ENCODE results near the gene NDC80.

- TF ChIP-seq EP300 (conservative IDR thresholded peaks at IDR 0.05; ENCODE audit: poor library complexity, severe bottlenecking) (no peak), CTCF (IDR thresholded peaks at IDR 0.05; ENCODE audit: poor library complexity, severe bottlenecking) (no peak), POLR2AphosphoS5 (IDR thresholded peaks at IDR 0.05) (no peak), SMC3 (conservative IDR thresholded peaks at IDR 0.05; ENCODE audit: poor library complexity) (no peak), REST (IDR thresholded peaks at IDR 0.05; ENCODE audit: borderline replicate concordance) (no peak), MXI1 (conservative IDR thresholded peaks at IDR 0.05; ENCODE audit: poor library complexity, severe bottlenecking) (no peak), RAD21 (conservative IDR thresholded peaks at IDR 0.05) (no peak), EZH2 (IDR thresholded peaks at IDR 0.05; ENCODE audit: borderline replicate concordance, insufficient read depth, low read length, poor library complexity, severe bottlenecking) (no peak), TAF1 (IDR thresholded peaks at IDR 0.05; ENCODE audit: low read depth) (no peak)
Observed at GRCh38 chr18:2590303-2590702, 18.9 kb downstream of the NDC80 start.
